BJ (cell line): ENCODE data around the gene SLC4A8. TPM values are rescaled to one million over a fixed set of nuclear protein-coding genes. Genes with fewer than 3 reads are reported as not detected.

Source experiments
- CTCF ChIA-PET: fragments of 350-600 bp; formaldehyde crosslinking; extraction: SDS; loops from one replicate; lab custom pipeline; 2021; ENCODE audit warnings: antibody characterized with exemption, inconsistent platforms; lab: Yijun Ruan, JAX
- POLR2A ChIA-PET: fragments of 300-600 bp; sonication (Branson Sonifier 250); formaldehyde crosslinking; extraction: SDS; loops from one replicate; lab custom pipeline; 2021; ENCODE audit warnings: antibody characterized with exemption; lab: Charles Lee
- DNase-seq: peaks from one replicate; pipeline ENCODE4 v3.0.0-alpha.2; 2011; ENCODE audit warnings: low read depth
- H3K27me3 ChIP-seq: 2 replicates; pipeline ENCODE4 v1.6.0; 2011; ENCODE audit warnings: low read length; ENCODE audit not compliant: control insufficient read depth, insufficient read depth
- H3K36me3 ChIP-seq: 2 replicates; pipeline ENCODE4 v1.5.1; 2011; ENCODE audit warnings: low read length; ENCODE audit not compliant: control insufficient read depth, insufficient read depth
- H3K4me3 ChIP-seq: 2 replicates; pipeline ENCODE4 v1.5.1; 2011; ENCODE audit warnings: low read depth, mild to moderate bottlenecking, control low read depth, low read length
- polyA plus RNA-seq: library from polyadenylated mRNA; depleted of rRNA; stranded (reverse); fragments of >200 nt; gene quantifications from 2 replicates; pipeline ENCODE4 v1.2.3, GENCODE V29; 2011
- TF ChIP-seq, protein P1 (sequence below): IDR thresholded peaks from 2 replicates; pipeline ENCODE4 v1.5.1; 2011; ENCODE audit warnings: low read depth, mild to moderate bottlenecking, control low read depth, inconsistent platforms, low read length, moderate library complexity; ENCODE audit not compliant: insufficient read depth

The SLC4A8 gene
- polyA plus RNA-seq, 1 experiment = 4.9 TPM

DNA sequence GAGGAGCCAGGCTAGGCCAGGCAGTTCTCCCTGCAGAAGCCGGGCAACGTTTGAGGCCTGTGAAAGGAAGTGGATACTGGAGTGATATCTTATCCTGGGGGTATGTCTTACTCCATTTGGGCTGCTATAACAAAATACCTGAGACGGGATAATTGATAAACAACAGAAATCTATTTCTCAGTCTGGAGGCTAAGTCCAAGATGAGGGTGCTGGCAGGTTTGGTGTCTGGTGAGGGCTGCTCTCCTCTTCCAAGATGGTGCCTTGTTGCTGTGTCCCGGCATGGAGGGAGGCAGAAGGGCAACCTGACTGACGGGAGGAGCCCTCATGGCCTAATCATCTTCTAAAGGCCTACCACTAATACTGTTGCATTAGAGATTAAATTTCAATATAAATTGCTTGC is 17.8 kb upstream of the SLC4A8 start:
- DNase-seq = no peak

DNA sequence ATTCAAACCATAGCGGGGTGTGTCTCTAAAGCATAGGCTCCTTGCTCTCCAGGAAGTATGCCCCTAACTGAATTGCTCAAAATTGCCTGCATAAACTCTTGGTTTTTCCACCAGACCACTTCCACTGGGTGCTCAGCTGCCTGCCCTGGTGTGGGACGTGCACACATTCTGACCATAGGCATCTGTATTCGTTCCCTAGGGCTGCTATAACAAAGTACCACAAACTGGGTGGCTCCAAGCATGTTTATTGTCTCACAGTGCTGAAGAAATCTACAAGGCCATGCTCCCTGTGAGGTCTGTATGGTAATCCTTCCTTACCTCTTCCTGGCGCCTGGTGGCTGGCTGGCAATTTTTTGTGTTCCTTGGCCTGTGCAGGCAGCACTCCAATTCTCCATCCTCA is 17.0 kb upstream of the SLC4A8 start:
- TF ChIP-seq, protein P1, sequence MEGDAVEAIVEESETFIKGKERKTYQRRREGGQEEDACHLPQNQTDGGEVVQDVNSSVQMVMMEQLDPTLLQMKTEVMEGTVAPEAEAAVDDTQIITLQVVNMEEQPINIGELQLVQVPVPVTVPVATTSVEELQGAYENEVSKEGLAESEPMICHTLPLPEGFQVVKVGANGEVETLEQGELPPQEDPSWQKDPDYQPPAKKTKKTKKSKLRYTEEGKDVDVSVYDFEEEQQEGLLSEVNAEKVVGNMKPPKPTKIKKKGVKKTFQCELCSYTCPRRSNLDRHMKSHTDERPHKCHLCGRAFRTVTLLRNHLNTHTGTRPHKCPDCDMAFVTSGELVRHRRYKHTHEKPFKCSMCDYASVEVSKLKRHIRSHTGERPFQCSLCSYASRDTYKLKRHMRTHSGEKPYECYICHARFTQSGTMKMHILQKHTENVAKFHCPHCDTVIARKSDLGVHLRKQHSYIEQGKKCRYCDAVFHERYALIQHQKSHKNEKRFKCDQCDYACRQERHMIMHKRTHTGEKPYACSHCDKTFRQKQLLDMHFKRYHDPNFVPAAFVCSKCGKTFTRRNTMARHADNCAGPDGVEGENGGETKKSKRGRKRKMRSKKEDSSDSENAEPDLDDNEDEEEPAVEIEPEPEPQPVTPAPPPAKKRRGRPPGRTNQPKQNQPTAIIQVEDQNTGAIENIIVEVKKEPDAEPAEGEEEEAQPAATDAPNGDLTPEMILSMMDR = no peak
- no peaks in the 10 kb centered on the region for H3K27me3 ChIP-seq
- DNase-seq = no peak
- no peak overlapping the region for H3K4me3 ChIP-seq
- POLR2A ChIA-PET = no interaction called here
- CTCF ChIA-PET = no interaction called here
- no peaks in the 10 kb centered on the region; the same call in 1 of the 2 replicates for H3K36me3 ChIP-seq

More for the DNA sequence above, 17.8 kb upstream of the SLC4A8 start:
- Histone ChIP-seq H3K4me3 (no peak overlapping the region), H3K36me3 (no peaks in the 10 kb centered on the region; the same call in 1 of the 2 replicates), H3K27me3 (no peaks in the 10 kb centered on the region)
- POLR2A ChIA-PET = no interaction called here
- CTCF ChIA-PET = no interaction called here
- TF ChIP-seq, protein P1 = no peak

DNA sequence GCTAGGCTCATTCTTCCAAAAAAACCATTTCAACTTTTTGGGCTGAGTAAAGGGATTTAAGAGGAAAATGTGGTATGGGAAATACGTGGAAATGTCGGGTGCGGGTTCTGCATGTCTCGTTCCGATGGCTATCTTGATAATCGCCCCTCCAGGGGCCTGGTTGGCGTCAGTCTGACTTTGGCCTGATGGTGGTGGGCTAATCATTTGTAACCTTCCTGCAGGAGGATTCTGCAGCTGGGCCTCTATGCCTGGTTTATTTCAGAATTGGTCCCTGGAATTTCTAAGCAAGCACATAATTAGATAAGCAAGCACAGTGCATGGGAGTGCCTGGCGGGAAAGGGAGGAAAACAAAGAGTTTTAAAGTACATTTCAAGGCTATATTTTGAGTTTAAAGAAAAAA is 14.8 kb upstream of the SLC4A8 start:
- ChIA-PET POLR2A (no interaction called here), CTCF (interaction anchor here (0.7 to 1.5 kb wide), 7 partner anchors 9 to 466 kb away, joined by 3 to 7 read pairs (median 4); no protein-coding TSS in a partner anchor)
- no peaks in the 10 kb centered on the region for H3K27me3 ChIP-seq
- TF ChIP-seq, protein P1 = no peak
- DNase-seq = no peak
- no peaks in the 10 kb centered on the region; the same call in 1 of the 2 replicates for H3K36me3 ChIP-seq
- H3K4me3 ChIP-seq = no peak overlapping the region

DNA sequence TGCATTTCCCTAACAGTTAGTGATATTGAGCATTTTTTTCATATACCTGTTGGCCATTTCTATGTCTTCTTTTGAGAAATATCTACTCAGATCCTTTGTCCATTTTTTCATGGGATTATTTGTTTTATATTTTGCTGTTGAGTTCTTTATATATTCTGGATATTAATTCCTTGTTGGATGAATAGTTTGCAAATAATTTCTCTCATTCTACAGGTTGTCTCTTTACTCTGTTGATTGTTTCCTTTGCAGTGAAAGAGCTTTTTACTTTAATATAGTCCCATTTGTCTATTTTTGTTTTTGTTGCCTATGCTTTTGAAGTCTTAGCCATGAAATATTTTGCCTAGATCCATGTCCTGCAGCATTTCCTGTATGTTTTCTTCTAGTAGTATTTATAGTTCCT is 11.5 kb upstream of the SLC4A8 start:
- TF ChIP-seq, protein P1 = no peak
- ChIA-PET CTCF (interaction anchor here (1.6 kb wide), 1 partner anchor 11 kb away, joined by 4 read pairs; the partner anchor contains the start of gene SLC4A8), POLR2A (no interaction called here)
- H3K36me3 ChIP-seq = no peaks in the 10 kb centered on the region; the same call in 1 of the 2 replicates
- DNase-seq = no peak
- H3K4me3 ChIP-seq = no peak overlapping the region
- H3K27me3 ChIP-seq = no peaks in the 10 kb centered on the region

DNA sequence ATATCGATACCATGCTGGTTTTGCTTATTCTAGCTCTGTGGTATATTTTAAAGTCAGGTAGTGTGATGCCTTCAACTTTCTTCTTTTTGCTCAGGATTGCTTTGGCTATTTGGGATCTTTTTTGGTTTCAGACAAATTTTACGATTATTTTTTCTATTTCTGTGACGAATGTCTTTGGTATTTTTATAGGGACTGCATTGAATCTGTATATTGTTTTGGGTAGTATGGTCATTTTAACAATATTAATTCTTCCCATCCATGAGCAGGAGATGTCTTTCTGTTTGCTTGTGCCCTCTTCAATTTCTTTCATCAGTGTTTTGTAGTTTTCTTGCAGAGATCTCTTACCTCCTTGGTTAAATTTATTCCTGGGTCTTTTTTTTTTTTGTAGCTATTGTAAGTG is 10.8 kb upstream of the SLC4A8 start:
- POLR2A ChIA-PET = no interaction called here
- Histone ChIP-seq H3K36me3 (no peaks in the 10 kb centered on the region), H3K27me3 (no peaks in the 10 kb centered on the region), H3K4me3 (no peak overlapping the region)
- CTCF ChIA-PET = interaction anchor here (1.2 to 2.0 kb wide), 2 partner anchors 11 to 462 kb away, joined by 3 to 7 read pairs; partner anchors contain the start of gene SLC4A8
- TF ChIP-seq, protein P1 = no peak
- no peak for DNase-seq
